Endothelial cell (in vitro differentiated cells): Measurements from ENCODE around the gene PROM1. TPM values are rescaled to one million over a fixed set of nuclear protein-coding genes. Genes with fewer than 3 reads are reported as not detected.

Experiments
- DNase-seq: peaks from one replicate; pipeline ENCODE4 v3.0.0; 2021; ENCODE audit warnings: low spot score
- H3K27ac Mint-ChIP-seq: one replicate; pipeline ENCODE4 v1.8.0; 2021; ENCODE audit warnings: mixed read lengths, inconsistent platforms; ENCODE audit not compliant: unreplicated experiment
- H3K27me3 Mint-ChIP-seq: one replicate; pipeline ENCODE4 v1.8.0; 2021; ENCODE audit warnings: mild to moderate bottlenecking, moderate library complexity, mixed read lengths, inconsistent platforms; ENCODE audit not compliant: unreplicated experiment
- H3K36me3 Mint-ChIP-seq: one replicate; pipeline ENCODE4 v1.8.0; 2021; ENCODE audit warnings: mild to moderate bottlenecking, low read depth, mixed read lengths, inconsistent platforms; ENCODE audit not compliant: unreplicated experiment
- H3K4me1 Mint-ChIP-seq: one replicate; pipeline ENCODE4 v1.8.0; 2021; ENCODE audit warnings: mild to moderate bottlenecking, mixed read lengths, inconsistent platforms; ENCODE audit not compliant: unreplicated experiment
- H3K4me3 Mint-ChIP-seq: one replicate; pipeline ENCODE4 v1.8.0; 2021; ENCODE audit warnings: mild to moderate bottlenecking, mixed read lengths, inconsistent platforms; ENCODE audit not compliant: unreplicated experiment
- H3K9me3 Mint-ChIP-seq: one replicate; pipeline ENCODE4 v1.8.0; 2021; ENCODE audit warnings: mixed read lengths, inconsistent platforms; ENCODE audit not compliant: unreplicated experiment
- CTCF ChIP-seq: fragments of 200-600 bp; sonication (generic); IDR thresholded peaks from one replicate; pipeline ENCODE4 v1.5.0; 2021; ENCODE audit warnings: antibody characterized with exemption; ENCODE audit not compliant: unreplicated experiment
- total RNA-seq: library from RNA; stranded (reverse); fragmentation: NEBNext Ultra II Directional; extraction: Animal tissue kit (Norgen Biotek cat#: 25700); gene quantifications from one replicate; pipeline ENCODE4 v1.2.1, GENCODE V29; 2021; ENCODE audit not compliant: unreplicated experiment

The PROM1 gene
- total RNA-seq, 1 donor from 2014 or later: 12.2 TPM

- H3K4me3 Mint-ChIP-seq: no peak overlapping the region
- H3K36me3 Mint-ChIP-seq: no peaks in the 10 kb centered on the region
- no peak for DNase-seq
- no peak overlapping the region for H3K27ac Mint-ChIP-seq
- H3K27me3 Mint-ChIP-seq: peaks cover 8% of the 10 kb centered on the region
- no peak for TF ChIP-seq CTCF
- peaks cover 10% of the 10 kb centered on the region for H3K4me1 Mint-ChIP-seq
- H3K9me3 Mint-ChIP-seq: no peaks in the 10 kb centered on the region
Observed at GRCh38 chr4:16077786-16078185, 6.0 kb downstream of the PROM1 start.

- Mint-ChIP-seq H3K9me3 (no peaks in the 10 kb centered on the region), H3K4me3 (no peak overlapping the region), H3K36me3 (no peaks in the 10 kb centered on the region), H3K27me3 (peaks cover 11% of the 10 kb centered on the region), H3K4me1 (peaks cover 13% of the 10 kb centered on the region), H3K27ac (no peak overlapping the region)
- TF ChIP-seq CTCF: no peak
- DNase-seq: no peak
Observed at GRCh38 chr4:16075975-16076757, 7.7 kb downstream of the PROM1 start.

- no peak overlapping the region for H3K4me3 Mint-ChIP-seq
- peaks cover 9% of the 10 kb centered on the region for H3K27me3 Mint-ChIP-seq
- TF ChIP-seq CTCF: no peak
- no peak for DNase-seq
- H3K27ac Mint-ChIP-seq: no peak overlapping the region
- no peaks in the 10 kb centered on the region for H3K36me3 Mint-ChIP-seq
- no peaks in the 10 kb centered on the region for H3K9me3 Mint-ChIP-seq
- H3K4me1 Mint-ChIP-seq: peaks cover 16% of the 10 kb centered on the region
Observed at GRCh38 chr4:16075061-16075460, 8.8 kb downstream of the PROM1 start.

- DNase-seq: no peak
- no peak overlapping the region for H3K4me3 Mint-ChIP-seq
- no peaks in the 10 kb centered on the region for H3K9me3 Mint-ChIP-seq
- H3K27ac Mint-ChIP-seq: no peak overlapping the region
- no peaks in the 10 kb centered on the region for H3K36me3 Mint-ChIP-seq
- H3K27me3 Mint-ChIP-seq: peaks cover 9% of the 10 kb centered on the region
- peaks cover 13% of the 10 kb centered on the region for H3K4me1 Mint-ChIP-seq
- TF ChIP-seq CTCF: no peak
Observed at GRCh38 chr4:16072168-16072567, 11.7 kb downstream of the PROM1 start.

GRCh38 chr4:16070203-16070602 lies 13.6 kb downstream of the PROM1 start:
- peaks cover 20% of the 10 kb centered on the region for H3K4me1 Mint-ChIP-seq
- peaks cover 9% of the 10 kb centered on the region for H3K27me3 Mint-ChIP-seq
- no peak overlapping the region for H3K4me3 Mint-ChIP-seq
- H3K9me3 Mint-ChIP-seq: no peaks in the 10 kb centered on the region
- TF ChIP-seq CTCF: no peak
- H3K36me3 Mint-ChIP-seq: no peaks in the 10 kb centered on the region
- H3K27ac Mint-ChIP-seq: no peak overlapping the region
- DNase-seq: no peak
